Breast epithelium (tissue), 3 donors: ENCODE data around the gene OLFM3.

ENCODE experiments used
- POLR2A ChIP-seq: fragments of 450-650 bp; IDR thresholded peaks from one replicate; pipeline ENCODE4 v1.6.1; 2016; ENCODE audit warnings: antibody characterized with exemption, mild to moderate bottlenecking, moderate library complexity
- POLR2AphosphoS5 ChIP-seq, 3 donors: sonication (generic); formaldehyde crosslinking; IDR thresholded peaks; one replicate each; pipeline ENCODE4 v1.6.1; 2017; ENCODE audit warnings: antibody characterized with exemption in 3 of 3
- TF ChIP-seq, protein P1 (sequence below), 3 donors: fragments of 450-650 bp; IDR thresholded peaks; one replicate each; pipeline ENCODE4 v1.5.1; 2016 to 2017; ENCODE audit warnings: antibody characterized with exemption in 3 of 3, mild to moderate bottlenecking in 3 of 3, moderate library complexity in 3 of 3

DNA sequence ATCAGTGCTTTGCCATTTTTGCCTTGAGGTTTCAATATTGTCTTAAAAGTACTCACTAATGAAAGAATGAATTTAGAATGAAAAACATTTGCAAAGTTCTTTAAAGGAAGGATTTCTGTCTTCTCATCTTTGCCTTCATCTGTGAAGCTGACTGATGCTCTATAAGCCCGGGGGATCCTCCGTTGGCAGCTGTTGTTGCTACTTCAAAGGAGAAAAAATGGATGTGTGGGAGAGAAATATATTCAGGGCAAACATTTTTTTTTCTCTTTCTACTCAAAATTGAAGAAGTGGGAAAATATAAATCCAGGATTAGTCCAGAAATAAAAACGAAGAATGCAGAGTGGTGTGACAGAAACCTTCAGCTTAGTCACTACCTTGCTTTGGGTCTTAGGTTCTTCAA is 142.5 kb downstream of the OLFM3 start:
- TF ChIP-seq, protein P1, sequence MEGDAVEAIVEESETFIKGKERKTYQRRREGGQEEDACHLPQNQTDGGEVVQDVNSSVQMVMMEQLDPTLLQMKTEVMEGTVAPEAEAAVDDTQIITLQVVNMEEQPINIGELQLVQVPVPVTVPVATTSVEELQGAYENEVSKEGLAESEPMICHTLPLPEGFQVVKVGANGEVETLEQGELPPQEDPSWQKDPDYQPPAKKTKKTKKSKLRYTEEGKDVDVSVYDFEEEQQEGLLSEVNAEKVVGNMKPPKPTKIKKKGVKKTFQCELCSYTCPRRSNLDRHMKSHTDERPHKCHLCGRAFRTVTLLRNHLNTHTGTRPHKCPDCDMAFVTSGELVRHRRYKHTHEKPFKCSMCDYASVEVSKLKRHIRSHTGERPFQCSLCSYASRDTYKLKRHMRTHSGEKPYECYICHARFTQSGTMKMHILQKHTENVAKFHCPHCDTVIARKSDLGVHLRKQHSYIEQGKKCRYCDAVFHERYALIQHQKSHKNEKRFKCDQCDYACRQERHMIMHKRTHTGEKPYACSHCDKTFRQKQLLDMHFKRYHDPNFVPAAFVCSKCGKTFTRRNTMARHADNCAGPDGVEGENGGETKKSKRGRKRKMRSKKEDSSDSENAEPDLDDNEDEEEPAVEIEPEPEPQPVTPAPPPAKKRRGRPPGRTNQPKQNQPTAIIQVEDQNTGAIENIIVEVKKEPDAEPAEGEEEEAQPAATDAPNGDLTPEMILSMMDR (IDR thresholded peaks at IDR 0.05), result no peak
- TF ChIP-seq POLR2A, result no peak
- no peak for TF ChIP-seq POLR2AphosphoS5 (IDR thresholded peaks at IDR 0.05)
